ENCODE measurements around the gene MTNR1B.

Gene MTNR1B

GRCh38 chr11:92978271-92979111 lies 9.0 kb downstream of the MTNR1B start:
- DNase-seq, result peak; percentile 9

GRCh38 chr11:92979176-92979575 lies 9.7 kb downstream of the MTNR1B start:
- DNase-seq, result peak; percentile 14

GRCh38 chr11:92980312-92980711 lies 10.9 kb downstream of the MTNR1B start:
- no peak for DNase-seq

- no peak for DNase-seq
Observed at GRCh38 chr11:92981508-92982043, 12.1 kb downstream of the MTNR1B start.

GRCh38 chr11:92986585-92986984 lies 17.1 kb downstream of the MTNR1B start:
- no peak for DNase-seq

GRCh38 chr11:92993004-92993403 lies 23.6 kb downstream of the MTNR1B start:
- no peak for DNase-seq

- peak; percentile 61 for DNase-seq
Observed at GRCh38 chr11:93000511-93001476, 31.3 kb downstream of the MTNR1B start.

- DNase-seq, result no peak
Observed at GRCh38 chr11:93001806-93002205, 32.4 kb downstream of the MTNR1B start.

GRCh38 chr11:93002380-93002779 lies 32.9 kb downstream of the MTNR1B start:
- no peak for DNase-seq

- peak; percentile 21 for DNase-seq
Observed at GRCh38 chr11:93005239-93005638, 35.8 kb downstream of the MTNR1B start.

GRCh38 chr11:93013646-93014045 lies 44.2 kb downstream of the MTNR1B start:
- no peak for DNase-seq

GRCh38 chr11:93016595-93016994 lies 47.1 kb downstream of the MTNR1B start:
- DNase-seq, result no peak

GRCh38 chr11:93017821-93018690 lies 48.6 kb downstream of the MTNR1B start:
- DNase-seq, result no peak

GRCh38 chr11:93020248-93021046 lies 51.0 kb downstream of the MTNR1B start:
- peak; percentile 90 for DNase-seq

GRCh38 chr11:93024369-93024768 lies 54.9 kb downstream of the MTNR1B start:
- no peak for DNase-seq

- no peak for DNase-seq
Observed at GRCh38 chr11:93025558-93026255, 56.3 kb downstream of the MTNR1B start.

GRCh38 chr11:93028960-93029522 lies 59.6 kb downstream of the MTNR1B start:
- no peak for DNase-seq

- DNase-seq, result peak; percentile 58
Observed at GRCh38 chr11:93031386-93031785, 61.9 kb downstream of the MTNR1B start.

All from fibroblast of upper back skin (primary cell).